ENCODE data around the gene GDPD3. TPM values are rescaled to one million over a fixed set of nuclear protein-coding genes. Genes with fewer than 3 reads are reported as not detected.
A peak's percentile ranks its signal among the peaks of the same experiment; 100 is the strongest.

The GDPD3 gene
- total and polyA plus RNA-seq, 2 of the 13 experiments (the other 11 are each of a cell fraction or from before 2014, with no cell fraction given) = 18.7 to 20.6 TPM

- TF ChIP-seq ZNF576 (CRISPR knock-in tag; IDR thresholded peaks at IDR 0.05) (no peak), ZBTB2 (CRISPR knock-in tag; IDR thresholded peaks at IDR 0.05; ENCODE audit: low read depth) (peak; percentile 93), LRRFIP1 (CRISPR knock-in tag; conservative IDR thresholded peaks at IDR 0.05) (no peak), ZNF20 (CRISPR knock-in tag; IDR thresholded peaks at IDR 0.05) (no peak), IRF9 (CRISPR knock-in tag; IDR thresholded peaks at IDR 0.05; ENCODE audit: borderline replicate concordance) (peak; percentile 68; the same call in 1 of the 2 replicates), CREBL2 (CRISPR knock-in tag; IDR thresholded peaks at IDR 0.05; ENCODE audit: borderline replicate concordance) (no peak; the same call in 1 of the 2 replicates), AKAP8 (CRISPR knock-in tag; IDR thresholded peaks at IDR 0.05) (peak; percentile 66; the same call in 1 of the 2 replicates), MAX (IDR thresholded peaks at IDR 0.05) (peak; percentile 91), E2F5 (CRISPR knock-in tag; conservative IDR thresholded peaks at IDR 0.05) (0 out of 2 replicates have a peak, but pooled peaks have one; percentile 28), RORA (CRISPR knock-in tag; IDR thresholded peaks at IDR 0.05) (no peak), NFIB (CRISPR knock-in tag; IDR thresholded peaks at IDR 0.05; ENCODE audit: borderline replicate concordance) (no peak), ZNF572 (CRISPR knock-in tag; IDR thresholded peaks at IDR 0.05) (peak; percentile 74; the same call in 1 of the 2 replicates), ZNF547 (CRISPR knock-in tag; IDR thresholded peaks at IDR 0.05) (peak; percentile 79), HMG20B (CRISPR knock-in tag; conservative IDR thresholded peaks at IDR 0.05) (no peak), RBAK (CRISPR knock-in tag; IDR thresholded peaks at IDR 0.05) (no peak), ZFP37 (CRISPR knock-in tag; IDR thresholded peaks at IDR 0.05; ENCODE audit: borderline replicate concordance) (0 out of 2 replicates have a peak, but pooled peaks have one; percentile 29), HOMEZ (CRISPR knock-in tag; IDR thresholded peaks at IDR 0.05; ENCODE audit: low read depth) (peak; percentile 52; the same call in 1 of the 2 replicates), NBN (conservative IDR thresholded peaks at IDR 0.05) (no peak), ISL2 (CRISPR knock-in tag; IDR thresholded peaks at IDR 0.05) (peak; percentile 49; the same call in 1 of the 2 replicates), RFXAP (CRISPR knock-in tag; IDR thresholded peaks at IDR 0.05; ENCODE audit: borderline replicate concordance) (peak; percentile 49; the same call in 1 of the 2 replicates), HOXD1 (CRISPR knock-in tag; IDR thresholded peaks at IDR 0.05) (peak; percentile 54; the same call in 1 of the 2 replicates)
Measured at GRCh38 chr16:30096105-30096861, 17.1 kb downstream of the GDPD3 start, which contains the start of gene YPEL3 (continued).

All from HepG2 (cell line).